Mammary epithelial cell (primary cell): Measurements from ENCODE around the gene DOK7.

Source experiments
- CTCF ChIP-seq, 2 donors: IDR thresholded peaks in 1 of 2; conservative IDR thresholded peaks in 1 of 2; 2 replicates each; pipeline ENCODE4 v1.5.1; 2011 to 2012; ENCODE audit warnings: inconsistent platforms in 2 of 2, low read length in 2 of 2, mild to moderate bottlenecking in 2 of 2, control low read depth in 1 of 2, low read depth in 1 of 2; ENCODE audit not compliant: insufficient read depth in 1 of 2; ENCODE audit errors: extremely low read depth in 1 of 2
- EZH2 ChIP-seq: IDR thresholded peaks from 2 replicates; pipeline ENCODE4 v1.6.1; 2012; ENCODE audit warnings: low read length, inconsistent platforms, borderline replicate concordance

- TF ChIP-seq EZH2 (no peak), CTCF (conservative IDR thresholded peaks at IDR 0.05 in 1 of 2, IDR thresholded peaks at IDR 0.05 in 1 of 2; ENCODE audit: extremely low read depth in 1 of 2, insufficient read depth in 1 of 2, low read depth in 1 of 2, low read length in 2 of 2) (no peak)
These were observed 38.8 kb downstream of the DOK7 start for GRCh38 chr4:3501825-3502425.
